ENCODE results near the gene DNPEP. TPM values are rescaled to one million over a fixed set of nuclear protein-coding genes. Genes with fewer than 3 reads are reported as not detected.

The DNPEP gene
- total and polyA plus RNA-seq, 2 donors (not counting 1 experiment from before 2014, with no cell fraction given): 82.6 to 91.7 TPM

DNA sequence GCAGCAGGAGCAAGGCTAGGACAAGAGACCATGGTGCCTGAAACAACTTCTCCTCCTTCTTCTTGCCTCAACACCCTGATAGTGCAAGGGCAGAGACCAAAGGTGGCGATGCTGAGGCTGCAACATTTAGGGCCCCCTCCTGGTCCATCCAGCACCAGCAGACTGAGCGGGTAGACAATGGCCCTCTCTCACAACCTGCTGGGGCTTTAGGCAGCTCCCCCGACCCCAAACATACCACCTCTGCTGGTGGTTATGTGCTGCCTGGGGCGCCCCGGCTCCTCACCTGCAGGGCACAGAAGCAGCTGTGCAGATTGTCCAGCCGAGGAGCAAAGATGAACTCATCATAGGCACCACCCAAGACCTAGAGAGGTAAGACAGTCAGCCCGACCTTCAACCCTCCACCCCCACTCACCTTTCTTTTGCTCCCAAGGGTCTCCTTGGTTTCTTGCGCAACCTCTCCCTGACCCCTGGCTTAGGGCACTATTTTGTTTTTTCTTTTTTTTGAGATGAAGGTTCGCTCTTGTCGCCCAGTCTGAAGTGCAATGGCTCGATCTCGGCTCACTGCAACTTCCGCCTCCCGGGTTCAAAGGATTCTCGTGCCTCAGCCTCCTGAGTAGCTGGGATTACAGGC, 3.5 kb downstream of the DNPEP start:
- Histone ChIP-seq H2AFZ (ENCODE audit: insufficient read depth, low read depth, low read length, poor library complexity, severe bottlenecking) (no peak overlapping the region), H3K9me3 (ENCODE audit: control extremely low read depth in 1 of 3, control insufficient read depth in 2 of 3, insufficient read depth in 1 of 3, low read length in 2 of 3) (no peaks in the 10 kb centered on the region), H3K4me1 (ENCODE audit: control insufficient read depth in 2 of 2, insufficient read depth in 2 of 2, low read length in 2 of 2) (peaks cover 15 to 18% of the 10 kb centered on the region in 2 donors), H4K20me1 (ENCODE audit: control insufficient read depth, insufficient read depth, low read length, poor library complexity, severe bottlenecking) (no peaks in the 10 kb centered on the region), H3K4me3 (ENCODE audit: control extremely low read depth in 1 of 5, extremely low read depth in 1 of 5, insufficient read depth in 1 of 5, low read depth in 2 of 5, low read length in 4 of 5) (no peak overlapping the region), H3K9ac (ENCODE audit: low read length) (no peak overlapping the region), H3K36me3 (replicated peaks in 1 of 2; ENCODE audit: control extremely low read depth in 1 of 2, control insufficient read depth in 1 of 2, extremely low read depth in 1 of 2, insufficient read depth in 2 of 2, low read length in 1 of 2) (peaks cover 0 to 57% of the 10 kb centered on the region in 2 experiments), H3K27me3 (replicated peaks in 1 of 4; ENCODE audit: control extremely low read depth in 1 of 4, control insufficient read depth in 3 of 4, insufficient read depth in 4 of 4, low read length in 3 of 4) (no peaks in the 10 kb centered on the region), H3K4me2 (replicated peaks; ENCODE audit: low read depth, low read length, poor library complexity, severe bottlenecking) (no peak overlapping the region), H3K27ac (ENCODE audit: low read length in 2 of 2) (no peak overlapping the region), H3K79me2 (ENCODE audit: control insufficient read depth, insufficient read depth, low read length) (peaks cover 19% of the 10 kb centered on the region)
- Mint-ChIP-seq H3K27ac (no peak overlapping the region), H3K9me3 (ENCODE audit: insufficient read depth) (no peaks in the 10 kb centered on the region), H3K4me1 (peaks cover 13% of the 10 kb centered on the region), H3K4me3 (no peak overlapping the region), H3K27me3 (no peaks in the 10 kb centered on the region)
- intact Hi-C loops (cut with micrococcal nuclease): no loop called here
- POLR2A ChIA-PET: no interaction called here
- 93% methylated on average over 10 of the region's 15 CpGs for WGBS (ENCODE audit: insufficient coverage)
- CTCF ChIA-PET: no interaction called here
- DNase-seq (no peak), ATAC-seq (ENCODE audit: low read depth) (no peak)
- TF ChIP-seq CTCF (IDR thresholded peaks at IDR 0.05): no peak
- no peak for TF ChIP-seq EZH2 (IDR thresholded peaks at IDR 0.05; ENCODE audit: borderline replicate concordance, insufficient read depth, low read depth, low read length, poor library complexity, severe bottlenecking)

GRCh38 chr2:219381448-219381847, 6.3 kb downstream of the DNPEP start:
- intact Hi-C loops (cut with micrococcal nuclease): no loop called here
- Histone ChIP-seq H3K27ac (ENCODE audit: low read length in 2 of 2) (no peak overlapping the region), H3K4me1 (ENCODE audit: control insufficient read depth in 2 of 2, insufficient read depth in 2 of 2, low read length in 2 of 2) (peaks cover 1 to 2% of the 10 kb centered on the region in 2 donors), H3K9ac (ENCODE audit: low read length) (no peak overlapping the region), H2AFZ (ENCODE audit: insufficient read depth, low read depth, low read length, poor library complexity, severe bottlenecking) (no peak overlapping the region), H3K9me3 (ENCODE audit: control extremely low read depth in 1 of 3, control insufficient read depth in 2 of 3, insufficient read depth in 1 of 3, low read length in 2 of 3) (no peaks in the 10 kb centered on the region), H3K4me2 (replicated peaks; ENCODE audit: low read depth, low read length, poor library complexity, severe bottlenecking) (no peak overlapping the region), H4K20me1 (ENCODE audit: control insufficient read depth, insufficient read depth, low read length, poor library complexity, severe bottlenecking) (no peaks in the 10 kb centered on the region), H3K4me3 (ENCODE audit: control extremely low read depth in 1 of 5, extremely low read depth in 1 of 5, insufficient read depth in 1 of 5, low read depth in 2 of 5, low read length in 4 of 5) (no peak overlapping the region), H3K27me3 (replicated peaks in 1 of 4; ENCODE audit: control extremely low read depth in 1 of 4, control insufficient read depth in 3 of 4, insufficient read depth in 4 of 4, low read length in 3 of 4) (no peaks in the 10 kb centered on the region), H3K36me3 (replicated peaks in 1 of 2; ENCODE audit: control extremely low read depth in 1 of 2, control insufficient read depth in 1 of 2, extremely low read depth in 1 of 2, insufficient read depth in 2 of 2, low read length in 1 of 2) (peaks cover 0 to 57% of the 10 kb centered on the region in 2 experiments), H3K79me2 (ENCODE audit: control insufficient read depth, insufficient read depth, low read length) (peaks cover 10% of the 10 kb centered on the region)
- Mint-ChIP-seq H3K27ac (no peak overlapping the region), H3K4me1 (no peaks in the 10 kb centered on the region), H3K4me3 (no peak overlapping the region), H3K9me3 (ENCODE audit: insufficient read depth) (no peaks in the 10 kb centered on the region), H3K27me3 (no peaks in the 10 kb centered on the region)
- POLR2A ChIA-PET: no interaction called here
- DNase-seq (no peak), ATAC-seq (ENCODE audit: low read depth) (no peak)
- CTCF ChIA-PET: no interaction called here
- WGBS (ENCODE audit: insufficient coverage): 98% methylated on average over 9 of the region's 9 CpGs
- no peak for TF ChIP-seq CTCF (IDR thresholded peaks at IDR 0.05)
- no peak for TF ChIP-seq EZH2 (IDR thresholded peaks at IDR 0.05; ENCODE audit: borderline replicate concordance, insufficient read depth, low read depth, low read length, poor library complexity, severe bottlenecking)

Data from B cell (primary cell).